Suppressor macrophage (primary cell): Measurements from ENCODE around the gene MYLK.
A peak's percentile ranks its signal among the peaks of the same experiment; 100 is the strongest.
"Not testable (repeated sequence)": the region's sequence is repeated elsewhere in the genome, so short reads cannot be mapped to it uniquely, and the experiment has no call there.

Experiments
- DNase-seq, 4 experiments: peaks; one replicate each; pipeline ENCODE4 v3.0.0-alpha.2; 2020 to 2022

MYLK gene

GRCh38 chr3:123744064-123744463, 140.1 kb downstream of the MYLK start:
- no peak for DNase-seq

GRCh38 chr3:123743121-123743520, 141.0 kb downstream of the MYLK start:
- no peak for DNase-seq

GRCh38 chr3:123741041-123741511, 143.1 kb downstream of the MYLK start:
- no peak for DNase-seq

GRCh38 chr3:123740391-123740822, 143.7 kb downstream of the MYLK start:
- no peak for DNase-seq

GRCh38 chr3:123739754-123740153, 144.4 kb downstream of the MYLK start:
- no peak for DNase-seq

GRCh38 chr3:123739106-123739505, 145.0 kb downstream of the MYLK start:
- no peak for DNase-seq

- DNase-seq, result not testable (repeated sequence)
These were observed 145.6 kb downstream of the MYLK start for GRCh38 chr3:123738522-123738921.

GRCh38 chr3:123737168-123737567, 147.0 kb downstream of the MYLK start:
- DNase-seq, result no peak

- no peak for DNase-seq
These were observed 148.7 kb downstream of the MYLK start for GRCh38 chr3:123735456-123735855.

GRCh38 chr3:123734527-123734902, 149.6 kb downstream of the MYLK start:
- no peak for DNase-seq

- DNase-seq, result no peak
These were observed 150.2 kb downstream of the MYLK start for GRCh38 chr3:123733805-123734526.

- DNase-seq, result no peak
These were observed 150.8 kb downstream of the MYLK start for GRCh38 chr3:123733341-123733740.

- no peak for DNase-seq
These were observed 151.7 kb downstream of the MYLK start for GRCh38 chr3:123732447-123732846.

- no peak for DNase-seq
These were observed 153.3 kb downstream of the MYLK start for GRCh38 chr3:123730829-123731228.

GRCh38 chr3:123728991-123729390, 155.1 kb downstream of the MYLK start:
- no peak for DNase-seq

GRCh38 chr3:123728014-123728413, 156.1 kb downstream of the MYLK start:
- DNase-seq, result no peak

- no peak for DNase-seq
These were observed 158.3 kb downstream of the MYLK start for GRCh38 chr3:123725652-123726400.

GRCh38 chr3:123724306-123724705, 159.8 kb downstream of the MYLK start:
- DNase-seq, result no peak

GRCh38 chr3:123723522-123724168, 160.5 kb downstream of the MYLK start:
- DNase-seq, result peak; percentile 75 to 89 (median 85)

- DNase-seq, result no peak
These were observed 161.1 kb downstream of the MYLK start for GRCh38 chr3:123723070-123723469.

- no peak for DNase-seq
These were observed 161.7 kb downstream of the MYLK start for GRCh38 chr3:123722456-123722855.

GRCh38 chr3:123722021-123722420, 162.1 kb downstream of the MYLK start:
- no peak for DNase-seq

GRCh38 chr3:123721095-123721689, 162.9 kb downstream of the MYLK start:
- DNase-seq, result peak in 2 of 4 experiments; percentile 11 to 15
